22Rv1 (cell line): ENCODE measurements around the gene C5orf34.

Experiments
- H3K27ac ChIP-seq: fragments of 450-650 bp; 2 replicates; pipeline ENCODE4 v1.5.1; 2017
- ZFX ChIP-seq: fragments of 450-650 bp; IDR thresholded peaks from 2 replicates; pipeline ENCODE4 v1.6.1; 2017; ENCODE audit warnings: antibody characterized with exemption, borderline replicate concordance
- TF ChIP-seq, protein P1 (sequence below): fragments of 450-650 bp; IDR thresholded peaks from 2 replicates; pipeline ENCODE4 v1.5.1; 2017; ENCODE audit warnings: mild to moderate bottlenecking

Gene C5orf34

DNA sequence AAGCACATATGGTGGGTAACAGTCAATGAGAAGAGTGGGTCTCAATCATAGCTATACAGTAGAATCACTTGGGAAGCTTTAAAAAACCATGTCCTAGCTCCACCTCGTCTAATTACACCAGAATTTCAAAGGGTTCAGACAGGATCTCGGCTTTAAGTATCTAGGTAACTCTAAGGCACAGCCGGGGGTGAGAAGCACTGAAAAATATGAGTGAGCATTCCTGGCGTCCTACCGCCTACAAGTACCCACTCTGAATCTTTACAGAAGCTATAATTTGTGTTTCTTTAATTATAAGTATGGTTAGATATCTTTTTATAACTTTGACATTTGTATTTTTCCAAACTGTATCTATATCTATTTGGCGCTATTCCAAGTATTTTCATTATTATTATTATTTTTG is 25.8 kb upstream of the C5orf34 start:
- TF ChIP-seq, protein P1, sequence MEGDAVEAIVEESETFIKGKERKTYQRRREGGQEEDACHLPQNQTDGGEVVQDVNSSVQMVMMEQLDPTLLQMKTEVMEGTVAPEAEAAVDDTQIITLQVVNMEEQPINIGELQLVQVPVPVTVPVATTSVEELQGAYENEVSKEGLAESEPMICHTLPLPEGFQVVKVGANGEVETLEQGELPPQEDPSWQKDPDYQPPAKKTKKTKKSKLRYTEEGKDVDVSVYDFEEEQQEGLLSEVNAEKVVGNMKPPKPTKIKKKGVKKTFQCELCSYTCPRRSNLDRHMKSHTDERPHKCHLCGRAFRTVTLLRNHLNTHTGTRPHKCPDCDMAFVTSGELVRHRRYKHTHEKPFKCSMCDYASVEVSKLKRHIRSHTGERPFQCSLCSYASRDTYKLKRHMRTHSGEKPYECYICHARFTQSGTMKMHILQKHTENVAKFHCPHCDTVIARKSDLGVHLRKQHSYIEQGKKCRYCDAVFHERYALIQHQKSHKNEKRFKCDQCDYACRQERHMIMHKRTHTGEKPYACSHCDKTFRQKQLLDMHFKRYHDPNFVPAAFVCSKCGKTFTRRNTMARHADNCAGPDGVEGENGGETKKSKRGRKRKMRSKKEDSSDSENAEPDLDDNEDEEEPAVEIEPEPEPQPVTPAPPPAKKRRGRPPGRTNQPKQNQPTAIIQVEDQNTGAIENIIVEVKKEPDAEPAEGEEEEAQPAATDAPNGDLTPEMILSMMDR: no peak
- TF ChIP-seq ZFX: no peak
- H3K27ac ChIP-seq: no peak overlapping the region

DNA sequence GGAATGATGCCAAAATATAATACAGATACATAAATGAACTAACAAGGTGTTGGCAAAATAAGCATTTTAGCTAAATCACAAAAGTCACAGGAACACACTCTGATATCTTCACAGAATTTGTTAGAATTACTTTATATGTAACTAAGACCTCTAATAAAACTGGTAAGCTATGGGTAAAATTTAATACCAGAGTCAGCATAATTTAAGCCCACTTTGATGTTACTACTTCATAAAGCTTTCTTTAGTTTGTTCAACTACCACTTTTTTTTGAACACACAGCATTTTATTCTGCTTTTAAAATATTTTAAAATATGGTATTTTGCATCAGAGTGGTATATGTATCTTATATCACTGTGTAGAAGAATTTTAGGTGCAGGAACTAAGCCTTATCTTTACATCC is 22.0 kb upstream of the C5orf34 start:
- no peak overlapping the region for H3K27ac ChIP-seq
- TF ChIP-seq ZFX: no peak
- TF ChIP-seq, protein P1: no peak

DNA sequence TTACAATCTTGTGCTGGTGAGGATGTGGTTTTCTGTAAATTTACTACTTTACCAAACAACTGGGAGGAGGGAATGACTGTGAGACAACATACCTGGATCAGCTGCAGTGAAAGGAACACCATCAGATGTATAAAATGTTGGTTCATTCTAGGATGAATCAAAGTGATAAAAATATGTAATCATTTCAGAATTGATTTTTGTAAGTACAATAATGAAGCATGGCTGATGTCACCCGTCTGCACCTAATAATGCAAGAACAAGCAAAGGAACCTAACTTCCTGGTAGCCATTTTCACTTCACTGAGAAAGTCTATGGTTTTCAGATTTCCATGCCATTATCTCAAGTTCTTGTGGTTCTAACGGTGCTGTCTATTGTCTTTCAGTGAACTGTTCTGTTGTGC is 18.7 kb upstream of the C5orf34 start:
- no peak for TF ChIP-seq ZFX
- TF ChIP-seq, protein P1: no peak
- H3K27ac ChIP-seq: no peak overlapping the region

DNA sequence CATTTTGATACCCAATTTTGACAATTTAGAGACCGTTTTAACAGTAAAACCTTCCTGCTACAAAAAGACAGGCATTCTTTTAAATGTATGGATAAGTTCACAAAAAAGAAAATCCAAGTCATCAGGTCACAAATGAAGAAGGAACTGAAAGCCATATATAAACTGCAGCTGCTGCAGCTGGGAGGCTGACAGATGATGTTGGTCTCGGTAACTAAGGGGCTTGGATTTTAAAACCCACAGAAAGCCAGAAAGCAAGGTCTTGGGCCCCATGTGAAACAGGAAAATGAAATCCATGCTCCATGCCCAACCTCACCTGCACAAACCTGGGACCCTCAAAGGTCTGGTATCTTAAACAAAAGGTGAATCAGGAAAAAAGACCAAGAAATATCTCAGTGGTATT is 15.7 kb upstream of the C5orf34 start:
- TF ChIP-seq, protein P1: no peak
- TF ChIP-seq ZFX: no peak
- H3K27ac ChIP-seq: no peak overlapping the region

DNA sequence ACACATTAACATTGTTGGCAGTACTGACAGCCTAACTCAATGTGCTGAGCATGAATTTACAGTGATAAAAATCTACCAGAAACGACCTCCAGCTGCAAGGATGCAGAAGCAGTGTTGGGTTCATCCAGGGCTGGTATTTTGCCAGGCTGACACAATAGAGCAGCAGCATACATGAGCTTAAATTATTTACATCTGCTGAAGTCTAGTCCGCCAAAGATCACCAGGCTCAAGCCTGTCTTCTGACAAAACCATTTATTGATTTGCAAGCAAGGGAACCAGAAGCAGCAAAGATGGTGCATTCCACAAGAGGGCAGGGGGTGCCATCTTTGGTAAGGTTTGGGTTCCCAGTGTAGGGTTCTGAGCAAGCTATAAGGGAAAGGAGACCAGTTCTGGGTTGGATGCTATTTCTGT is 8.7 kb upstream of the C5orf34 start:
- TF ChIP-seq, protein P1: no peak
- no peak for TF ChIP-seq ZFX

DNA sequence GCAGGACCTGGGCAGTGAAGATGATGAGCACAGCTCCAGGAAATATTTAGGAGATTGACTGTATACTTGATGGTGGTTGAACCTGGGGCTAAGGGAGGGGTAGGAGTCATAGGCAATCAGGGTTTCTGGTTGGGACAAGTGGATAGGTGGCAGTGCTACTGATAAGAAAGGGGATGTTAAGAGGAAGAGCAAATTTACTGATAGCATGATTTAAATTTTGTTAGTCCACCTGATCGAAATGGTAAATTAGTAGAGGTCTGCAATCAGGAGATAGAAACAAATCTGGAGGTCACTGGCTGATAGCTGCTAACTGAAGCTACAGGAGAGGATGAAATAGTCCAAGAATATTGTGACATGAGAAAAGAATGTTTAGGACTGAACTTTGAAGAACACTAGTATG is 5.7 kb upstream of the C5orf34 start:
- no peak for TF ChIP-seq ZFX
- TF ChIP-seq, protein P1: no peak
- H3K27ac ChIP-seq: no peak overlapping the region

More for the DNA sequence above, 8.7 kb upstream of the C5orf34 start:
- H3K27ac ChIP-seq: no peak overlapping the region

DNA sequence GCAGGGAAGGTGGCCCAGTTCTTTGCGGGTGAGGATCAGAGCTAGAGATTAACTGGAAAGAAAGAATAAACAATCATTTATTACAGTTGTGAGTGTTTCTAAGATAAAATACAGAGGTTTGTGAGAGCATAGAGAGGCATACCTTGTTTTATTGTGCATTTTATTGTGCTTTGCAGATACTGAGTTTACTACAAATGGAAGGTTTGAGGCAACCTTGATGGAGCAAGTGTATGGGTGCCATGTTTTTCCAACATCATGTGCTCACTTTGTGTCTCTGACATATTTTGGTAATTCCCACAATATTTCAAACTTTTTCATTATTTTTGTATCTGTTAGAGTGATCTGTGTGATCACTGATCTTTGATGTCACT is 715 bp upstream of the C5orf34 start:
- TF ChIP-seq ZFX: no peak
- TF ChIP-seq, protein P1: no peak
- peak overlapping the region; percentile 93 for H3K27ac ChIP-seq
